Measurements from ENCODE around the gene ATR. TPM values are rescaled to one million over a fixed set of nuclear protein-coding genes. Genes with fewer than 3 reads are reported as not detected.
"Not testable (repeated sequence)": the region's sequence is repeated elsewhere in the genome, so short reads cannot be mapped to it uniquely, and the experiment has no call there.

The ATR gene
- total RNA-seq, 2 donors from 2014 or later: 35.6 to 36.1 TPM

DNA sequence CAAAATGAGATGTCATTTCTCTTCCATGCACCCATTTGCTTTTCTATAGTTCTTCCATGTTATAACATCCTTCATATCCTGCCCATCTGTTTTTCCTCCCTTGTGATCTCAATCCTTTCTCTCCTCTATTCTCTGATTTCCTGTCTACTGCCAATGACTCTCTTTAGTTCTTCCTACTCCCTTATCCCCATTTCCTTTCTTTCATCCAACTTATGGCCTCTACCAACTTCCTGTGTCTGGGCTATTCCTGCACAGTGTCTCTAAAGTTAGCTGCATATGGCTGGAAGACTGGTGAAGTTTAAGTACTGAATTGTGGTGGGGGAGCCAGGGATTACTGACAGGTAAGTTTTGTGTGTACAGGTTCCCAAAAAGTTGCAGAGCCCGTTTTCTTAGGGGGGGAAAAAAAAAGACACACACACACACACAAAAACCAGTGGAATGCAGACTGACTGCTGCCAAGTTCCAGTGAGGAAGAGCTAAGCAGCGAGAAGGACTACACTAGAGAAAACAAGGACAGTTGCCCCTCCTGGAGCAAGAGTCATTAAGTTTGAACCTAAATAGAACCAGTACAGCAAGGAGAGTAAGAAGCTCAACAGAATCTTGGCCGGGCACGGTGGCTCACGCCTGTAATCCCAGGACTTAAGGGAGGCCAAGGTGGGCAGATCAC lies 159.5 kb downstream of the ATR start:
- WGBS: 76% methylated on average over 5 of the region's 5 CpGs
- no peak for TF ChIP-seq POLR2A (IDR thresholded peaks at IDR 0.05)
- TF ChIP-seq, protein P1, sequence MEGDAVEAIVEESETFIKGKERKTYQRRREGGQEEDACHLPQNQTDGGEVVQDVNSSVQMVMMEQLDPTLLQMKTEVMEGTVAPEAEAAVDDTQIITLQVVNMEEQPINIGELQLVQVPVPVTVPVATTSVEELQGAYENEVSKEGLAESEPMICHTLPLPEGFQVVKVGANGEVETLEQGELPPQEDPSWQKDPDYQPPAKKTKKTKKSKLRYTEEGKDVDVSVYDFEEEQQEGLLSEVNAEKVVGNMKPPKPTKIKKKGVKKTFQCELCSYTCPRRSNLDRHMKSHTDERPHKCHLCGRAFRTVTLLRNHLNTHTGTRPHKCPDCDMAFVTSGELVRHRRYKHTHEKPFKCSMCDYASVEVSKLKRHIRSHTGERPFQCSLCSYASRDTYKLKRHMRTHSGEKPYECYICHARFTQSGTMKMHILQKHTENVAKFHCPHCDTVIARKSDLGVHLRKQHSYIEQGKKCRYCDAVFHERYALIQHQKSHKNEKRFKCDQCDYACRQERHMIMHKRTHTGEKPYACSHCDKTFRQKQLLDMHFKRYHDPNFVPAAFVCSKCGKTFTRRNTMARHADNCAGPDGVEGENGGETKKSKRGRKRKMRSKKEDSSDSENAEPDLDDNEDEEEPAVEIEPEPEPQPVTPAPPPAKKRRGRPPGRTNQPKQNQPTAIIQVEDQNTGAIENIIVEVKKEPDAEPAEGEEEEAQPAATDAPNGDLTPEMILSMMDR (IDR thresholded peaks at IDR 0.05): no peak
- no peak for TF ChIP-seq POLR2AphosphoS5 (IDR thresholded peaks at IDR 0.05)
- no peaks in the 10 kb centered on the region for H3K4me1 ChIP-seq (replicated peaks)
- no peaks in the 10 kb centered on the region for H3K27me3 ChIP-seq (replicated peaks; ENCODE audit: insufficient read depth)
- intact Hi-C loops (cut with DNase I): no loop called here
- no peaks in the 10 kb centered on the region for H3K36me3 ChIP-seq
- H3K27ac ChIP-seq: no peak overlapping the region
- H3K9me3 ChIP-seq: no peaks in the 10 kb centered on the region
- no peak overlapping the region for H3K4me3 ChIP-seq
- no peak for DNase-seq (ENCODE audit: low spot score)

DNA sequence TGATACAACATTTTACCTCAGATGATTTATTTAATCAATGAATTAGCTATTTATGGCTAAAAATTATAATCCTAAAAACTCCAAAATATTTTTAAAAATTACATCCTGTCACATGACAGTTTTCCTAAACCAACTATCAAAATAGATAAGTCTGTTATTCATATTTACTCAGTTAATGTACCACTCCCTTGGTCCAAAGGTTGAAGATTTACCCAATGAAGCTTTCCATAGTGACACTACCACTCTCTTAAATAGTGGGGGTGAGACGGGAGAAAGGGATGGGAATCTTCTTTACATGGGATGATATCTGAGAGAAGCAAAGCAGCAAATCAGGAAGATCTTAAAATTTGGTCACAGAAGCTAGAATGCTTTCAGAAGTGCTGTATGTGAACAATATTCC lies 161.2 kb downstream of the ATR start:
- 98% methylated on average over 1 of the region's 1 CpG for WGBS
- no peak for DNase-seq (ENCODE audit: low spot score)
- no peaks in the 10 kb centered on the region for H3K27me3 ChIP-seq (replicated peaks; ENCODE audit: insufficient read depth)
- H3K4me3 ChIP-seq: no peak overlapping the region
- no peaks in the 10 kb centered on the region for H3K9me3 ChIP-seq
- intact Hi-C loops (cut with DNase I): no loop called here
- H3K27ac ChIP-seq: no peak overlapping the region
- no peak for TF ChIP-seq POLR2AphosphoS5 (IDR thresholded peaks at IDR 0.05)
- TF ChIP-seq POLR2A (IDR thresholded peaks at IDR 0.05): no peak
- TF ChIP-seq, protein P1 (IDR thresholded peaks at IDR 0.05): no peak
- no peaks in the 10 kb centered on the region for H3K4me1 ChIP-seq (replicated peaks)
- no peaks in the 10 kb centered on the region for H3K36me3 ChIP-seq

DNA sequence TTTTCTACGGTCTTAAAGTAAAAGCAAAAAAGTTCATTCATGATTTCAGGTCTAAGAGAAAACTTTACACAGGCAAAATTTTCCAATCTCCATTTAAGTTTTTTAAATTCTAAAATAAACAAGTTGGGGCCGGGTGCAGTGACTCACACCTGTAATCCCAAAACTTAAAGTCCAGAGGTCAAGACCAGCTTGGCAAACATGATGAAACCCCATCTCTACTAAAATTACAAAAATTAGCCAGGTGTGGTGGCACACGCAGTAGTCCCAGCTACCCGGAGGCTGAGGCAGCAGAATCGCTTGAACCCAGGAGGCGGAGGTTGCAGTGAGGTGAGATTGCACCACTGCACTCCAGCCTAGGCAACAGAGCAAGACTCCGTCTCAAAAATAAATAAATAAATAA lies 178.0 kb downstream of the ATR start:
- WGBS: 95% methylated on average over 7 of the region's 7 CpGs
- H3K27ac ChIP-seq; H3K4me3 ChIP-seq; H3K27me3 ChIP-seq (replicated peaks; ENCODE audit: insufficient read depth); H3K36me3 ChIP-seq; DNase-seq (ENCODE audit: low spot score); H3K4me1 ChIP-seq (replicated peaks); intact Hi-C loops (cut with DNase I); H3K9me3 ChIP-seq: not testable (repeated sequence)

Small RNA genes within 50 kb of the gene (small RNA-seq; reads per million reads assigned to genes)
- 0 to 0.19 reads per million in 2 donors for gene RNA5SP143
- 0 reads per million in 2 donors for gene RNU1-100P
- gene RNU6-1294P: 0 reads per million in 2 donors

Other genes starting within 250 kb of the ATR start
- gene XRN1, start 130.7 kb downstream of the ATR start, total RNA-seq: 10 to 100 TPM; 32.1 to 33.3 TPM
- gene PLS1, start 17.7 kb upstream of the ATR start, total RNA-seq: 1 to 10 TPM; 6.4 to 7.0 TPM
- gene TRPC1, start 145.3 kb upstream of the ATR start, total RNA-seq: 10 to 100 TPM in 1 of 2 donors, 1 to 10 TPM in 1; 8.1 to 12.8 TPM

All from prostate gland (tissue), 2 donors.